Sigmoid colon (tissue), 7 donors: Measurements from ENCODE around the gene LSR. TPM values are rescaled to one million over a fixed set of nuclear protein-coding genes. Genes with fewer than 3 reads are reported as not detected.
A peak's percentile ranks its signal among the peaks of the same experiment; 100 is the strongest.

Experiments used
- DNase-seq: peaks from one replicate; pipeline ENCODE4 v3.0.0-alpha.2; 2019
- H3K27ac ChIP-seq, 4 donors: fragments of 200-600 bp; sonication (generic); one replicate each; pipeline ENCODE4 v1.5.1; 2016 to 2019; ENCODE audit warnings: mild to moderate bottlenecking in 1 of 4
- H3K27me3 ChIP-seq, 3 donors: fragments of 200-600 bp; sonication (generic); one replicate each; pipeline ENCODE4 v1.5.1; 2019; ENCODE audit warnings: mild to moderate bottlenecking in 1 of 3
- H3K36me3 ChIP-seq, 4 donors: fragments of 200-600 bp; sonication (generic); one replicate each; pipeline ENCODE4 v1.5.1; 2016 to 2019
- H3K4me1 ChIP-seq, 4 donors: fragments of 200-600 bp; sonication (generic); one replicate each; pipeline ENCODE4 v1.5.1; 2017 to 2019
- H3K4me3 ChIP-seq, 4 donors: fragments of 200-600 bp; sonication (generic); one replicate each; pipeline ENCODE4 v1.5.1; 2017 to 2019; ENCODE audit warnings: mild to moderate bottlenecking in 2 of 4, moderate library complexity in 1 of 4
- H3K9me3 ChIP-seq, 4 donors: fragments of 200-600 bp in 3 of 4; sonication (generic) in 3 of 4; one replicate each; pipeline versions ENCODE4 v1.5.1 to v1.6.1; 2013 to 2019
- CTCF ChIP-seq, 4 experiments: fragments of 450-650 bp in 3 of 4; fragments of 200-600 bp in 1 of 4; IDR thresholded peaks; one replicate each; pipeline ENCODE4 v1.5.1; 2016 to 2019; ENCODE audit warnings: antibody characterized with exemption in 4 of 4, mild to moderate bottlenecking in 3 of 4, moderate library complexity in 2 of 4
- EP300 ChIP-seq, 4 donors: sonication (generic); formaldehyde crosslinking; IDR thresholded peaks; one replicate each; pipeline ENCODE4 v1.6.1; 2017; ENCODE audit warnings: antibody characterized with exemption in 4 of 4
- POLR2A ChIP-seq, 2 donors: fragments of 450-650 bp; IDR thresholded peaks; one replicate each; pipeline ENCODE4 v1.6.1; 2016; ENCODE audit warnings: antibody characterized with exemption in 2 of 2, mild to moderate bottlenecking in 2 of 2, moderate library complexity in 2 of 2
- POLR2AphosphoS5 ChIP-seq, 4 donors: sonication (generic); formaldehyde crosslinking; IDR thresholded peaks; one replicate each; pipeline ENCODE4 v1.6.1; 2017; ENCODE audit warnings: antibody characterized with exemption in 4 of 4
- WGBS, 2 donors: extraction: QIAGEN DNeasy Blood & Tissue Kit; methylation state at CpG; one replicate each; pipeline ENCODE4 v1.1.7; 2013; 5-methylcytosine and 5-hydroxymethylcytosine counted together
- intact Hi-C: fragments of 100-400 bp; cut with DNase I; formaldehyde crosslinking; loops from one replicate; pipeline ENCODE4 v1.15.1; 2023
- polyA plus RNA-seq, 3 donors: library from polyadenylated mRNA; stranded (reverse); fragments of 200-250 nt; gene quantifications; one replicate each; pipeline ENCODE4 v1.2.3, GENCODE V29; 2013
- total RNA-seq, 4 donors: library from RNA; depleted of rRNA; stranded (reverse); fragments of >200 nt; gene quantifications; one replicate each; pipeline ENCODE4 v1.1.0, GENCODE V29; 2016
- donor health status: healthy with polysubstance abuse.
- donor health status: Bipolar disorder and iron deficiency.
- donor health status: healthy.

Gene LSR
- total and polyA plus RNA-seq, 7 donors = 0.68 to 218 (median 3.6) TPM

GRCh38 chr19:35266520-35267352 lies 17.9 kb downstream of the LSR start:
- Histone ChIP-seq H3K27ac (peak overlapping the region; percentile 91 to 98 (median 94)), H3K4me3 (peak overlapping the region; percentile 66 to 91 (median 75)), H3K27me3 (no peaks in the 10 kb centered on the region), H3K36me3 (peaks cover 0 to 18% (median 16%) of the 10 kb centered on the region in 4 donors), H3K9me3 (no peaks in the 10 kb centered on the region), H3K4me1 (peaks cover 0 to 40% (median 28%) of the 10 kb centered on the region in 4 donors)
- intact Hi-C loops = loop anchor here (10.0 kb wide), 2 partner anchors 122 to 348 kb away; partner anchors contain the start of genes FXYD7 and HAUS5
- TF ChIP-seq CTCF (IDR thresholded peaks at IDR 0.05) (no peak), POLR2A (IDR thresholded peaks at IDR 0.05) (no peak), POLR2AphosphoS5 (IDR thresholded peaks at IDR 0.05) (no peak), EP300 (IDR thresholded peaks at IDR 0.05) (no peak)
- 43 to 46% methylated on average over 39 of the region's 39 CpGs for WGBS, 2 donors
- DNase-seq = peak; percentile 74

GRCh38 chr19:35267353-35267817 lies 18.6 kb downstream of the LSR start:
- no peak for TF ChIP-seq CTCF (IDR thresholded peaks at IDR 0.05)
- TF ChIP-seq POLR2A (IDR thresholded peaks at IDR 0.05) = no peak
- TF ChIP-seq POLR2AphosphoS5 (IDR thresholded peaks at IDR 0.05) = no peak
- no peak for TF ChIP-seq EP300 (IDR thresholded peaks at IDR 0.05)
- intact Hi-C loops = loop anchor here (10.0 kb wide), 2 partner anchors 123 to 347 kb away; partner anchors contain the start of genes FXYD7 and HAUS5
- peaks cover 0 to 40% (median 28%) of the 10 kb centered on the region in 4 donors for H3K4me1 ChIP-seq
- H3K4me3 ChIP-seq = peak overlapping the region; percentile 66 to 91 (median 75)
- no peaks in the 10 kb centered on the region for H3K27me3 ChIP-seq
- DNase-seq = peak; percentile 80
- H3K27ac ChIP-seq = peak overlapping the region; percentile 91 to 98 (median 94)
- WGBS, 2 donors = 1 to 2% methylated on average over 40 of the region's 40 CpGs
- H3K36me3 ChIP-seq = peaks cover 0 to 24% (median 18%) of the 10 kb centered on the region in 4 donors
- no peaks in the 10 kb centered on the region for H3K9me3 ChIP-seq

GRCh38 chr19:35267818-35268535 lies 19.2 kb downstream of the LSR start:
- intact Hi-C loops = loop anchor here (10.0 kb wide), 2 partner anchors 123 to 347 kb away; partner anchors contain the start of genes FXYD7 and HAUS5
- peak; percentile 85 for DNase-seq
- H3K9me3 ChIP-seq = no peaks in the 10 kb centered on the region
- whole genome bisulfite sequencing, 2 donors = 0 to 1% methylated on average over 100 of the region's 100 CpGs
- H3K4me3 ChIP-seq = peak overlapping the region; percentile 66 to 91 (median 75)
- peak overlapping the region; percentile 91 to 98 (median 94) for H3K27ac ChIP-seq
- no peaks in the 10 kb centered on the region for H3K27me3 ChIP-seq
- peaks cover 0 to 30% (median 21%) of the 10 kb centered on the region in 4 donors for H3K36me3 ChIP-seq
- peak; percentile 63 to 94 (median 79) for TF ChIP-seq POLR2AphosphoS5 (IDR thresholded peaks at IDR 0.05)
- peak; percentile 53 to 59 for TF ChIP-seq POLR2A (IDR thresholded peaks at IDR 0.05)
- no peak for TF ChIP-seq EP300 (IDR thresholded peaks at IDR 0.05)
- no peak for TF ChIP-seq CTCF (IDR thresholded peaks at IDR 0.05)
- peaks cover 0 to 40% (median 28%) of the 10 kb centered on the region in 4 donors for H3K4me1 ChIP-seq

- TF ChIP-seq POLR2AphosphoS5 (IDR thresholded peaks at IDR 0.05) (peak in 3 of 4 donors; percentile 22 to 48 (median 28)), CTCF (IDR thresholded peaks at IDR 0.05) (no peak)
- Histone ChIP-seq H3K36me3 (peaks cover 0 to 38% (median 27%) of the 10 kb centered on the region in 4 donors), H3K9me3 (no peaks in the 10 kb centered on the region), H3K4me3 (peak within 1 kb of the TSS; percentile 66 to 91 (median 75)), H3K27ac (peak within 1 kb of the TSS; percentile 91 to 98 (median 94)), H3K27me3 (no peaks in the 10 kb centered on the region), H3K4me1 (peaks cover 0 to 40% (median 28%) of the 10 kb centered on the region in 4 donors)
- intact Hi-C loops = loop anchor here (1.0 to 10.0 kb wide), 3 partner anchors 124 to 346 kb away; partner anchors contain the start of genes FXYD7 and HAUS5
- peak; percentile 89 for DNase-seq
- 1% methylated on average over 122 of the region's 126 CpGs for WGBS, 2 donors
These were observed 20.0 kb downstream of the LSR start, which contains the start of gene USF2 for GRCh38 chr19:35268536-35269437. USF2 (plus strand) TSS chr19:35268962; CDS start chr19:35269102, 140 bp downstream.
